Measurements from ENCODE around the gene FCRL5.

Gene FCRL5

GRCh38 chr1:157523774-157524493 lies 28.4 kb downstream of the FCRL5 start:
- no peak for DNase-seq (ENCODE audit: low read depth in 2 of 2)

- no peak for DNase-seq (ENCODE audit: low read depth in 2 of 2)
Observed at GRCh38 chr1:157521056-157521455, 31.3 kb downstream of the FCRL5 start.

GRCh38 chr1:157520386-157520935 lies 31.9 kb downstream of the FCRL5 start:
- DNase-seq (ENCODE audit: low read depth in 2 of 2), result no peak

- no peak for DNase-seq (ENCODE audit: low read depth in 2 of 2)
Observed at GRCh38 chr1:157519451-157519850, 32.9 kb downstream of the FCRL5 start.

GRCh38 chr1:157517016-157517415 lies 35.3 kb downstream of the FCRL5 start:
- no peak for DNase-seq (ENCODE audit: low read depth in 2 of 2)

- DNase-seq (ENCODE audit: low read depth in 2 of 2), result no peak
Observed at GRCh38 chr1:157515709-157516108, 36.6 kb downstream of the FCRL5 start.

GRCh38 chr1:157515141-157515540 lies 37.2 kb downstream of the FCRL5 start:
- no peak for DNase-seq (ENCODE audit: low read depth in 2 of 2)

GRCh38 chr1:157512036-157512969 lies 40.0 kb downstream of the FCRL5 start:
- DNase-seq (ENCODE audit: low read depth in 2 of 2), result no peak

GRCh38 chr1:157509546-157510232 lies 42.6 kb downstream of the FCRL5 start:
- no peak for DNase-seq (ENCODE audit: low read depth in 2 of 2)

GRCh38 chr1:157505481-157506272 lies 46.6 kb downstream of the FCRL5 start:
- no peak for DNase-seq (ENCODE audit: low read depth in 2 of 2)

- DNase-seq (ENCODE audit: low read depth in 2 of 2), result no peak
Observed at GRCh38 chr1:157504646-157505045, 47.7 kb downstream of the FCRL5 start.

GRCh38 chr1:157499521-157499920 lies 52.8 kb downstream of the FCRL5 start:
- no peak for DNase-seq (ENCODE audit: low read depth in 2 of 2)

- no peak for DNase-seq (ENCODE audit: low read depth in 2 of 2)
Observed at GRCh38 chr1:157498736-157499090, 53.6 kb downstream of the FCRL5 start.

- no peak for DNase-seq (ENCODE audit: low read depth in 2 of 2)
Observed at GRCh38 chr1:157497987-157498735, 54.2 kb downstream of the FCRL5 start.

- DNase-seq (ENCODE audit: low read depth in 2 of 2), result no peak
Observed at GRCh38 chr1:157497284-157497683, 55.0 kb downstream of the FCRL5 start.

- no peak for DNase-seq (ENCODE audit: low read depth in 2 of 2)
Observed at GRCh38 chr1:157496121-157496526, 56.2 kb downstream of the FCRL5 start.

GRCh38 chr1:157495285-157495684 lies 57.0 kb downstream of the FCRL5 start:
- DNase-seq (ENCODE audit: low read depth in 2 of 2), result no peak

- DNase-seq (ENCODE audit: low read depth in 2 of 2), result no peak
Observed at GRCh38 chr1:157494093-157494492, 58.2 kb downstream of the FCRL5 start.

- peak; percentile 56 to 58 for DNase-seq (ENCODE audit: low read depth in 2 of 2)
Observed at GRCh38 chr1:157490467-157491165, 61.7 kb downstream of the FCRL5 start.

- DNase-seq (ENCODE audit: low read depth in 2 of 2), result no peak
Observed at GRCh38 chr1:157488156-157488555, 64.2 kb downstream of the FCRL5 start.

All from stimulated activated CD8-positive, alpha-beta memory T cell treated with anti-CD3 and anti-CD28 coated beads, Interleukin-2, amount 100 ng/mL, for 48 hours (primary cell).